Stimulated activated CD4-positive, alpha-beta T cell treated with anti-CD3 and anti-CD28 coated beads, TNF-alpha, amount 100 ng/mL, for 1 hour (primary cell): ENCODE results near the gene RAP1GAP2.
A peak's percentile ranks its signal among the peaks of the same experiment; 100 is the strongest.
"Not testable (repeated sequence)": the region's sequence is repeated elsewhere in the genome, so short reads cannot be mapped to it uniquely, and the experiment has no call there.

Experiments used
- DNase-seq, 3 donors: peaks; one replicate each; pipeline ENCODE4 v3.0.0-alpha.2; 2020; ENCODE audit warnings: low read depth in 3 of 3, low spot score in 1 of 3

Gene RAP1GAP2

DNA sequence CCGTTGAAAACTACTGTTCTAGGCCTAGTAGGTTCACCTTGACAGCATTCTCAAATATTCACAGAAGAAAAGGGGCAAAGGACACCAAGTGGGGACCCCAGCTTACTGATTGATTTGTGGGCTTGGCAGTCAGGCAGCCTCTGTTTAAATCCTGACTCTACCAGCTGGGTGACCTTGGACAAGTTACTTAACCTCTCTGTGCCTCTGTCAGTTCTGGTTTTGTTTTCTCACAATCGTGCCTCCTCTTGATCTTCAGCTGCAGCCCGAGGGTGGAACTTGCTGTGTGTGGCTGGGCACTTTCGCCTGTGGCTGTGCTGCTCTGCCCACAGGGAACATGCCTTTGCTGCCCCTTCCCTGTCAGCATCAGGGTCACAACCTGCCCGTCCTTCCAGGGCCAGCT is 17.8 kb downstream of the RAP1GAP2 start:
- DNase-seq = no peak

DNA sequence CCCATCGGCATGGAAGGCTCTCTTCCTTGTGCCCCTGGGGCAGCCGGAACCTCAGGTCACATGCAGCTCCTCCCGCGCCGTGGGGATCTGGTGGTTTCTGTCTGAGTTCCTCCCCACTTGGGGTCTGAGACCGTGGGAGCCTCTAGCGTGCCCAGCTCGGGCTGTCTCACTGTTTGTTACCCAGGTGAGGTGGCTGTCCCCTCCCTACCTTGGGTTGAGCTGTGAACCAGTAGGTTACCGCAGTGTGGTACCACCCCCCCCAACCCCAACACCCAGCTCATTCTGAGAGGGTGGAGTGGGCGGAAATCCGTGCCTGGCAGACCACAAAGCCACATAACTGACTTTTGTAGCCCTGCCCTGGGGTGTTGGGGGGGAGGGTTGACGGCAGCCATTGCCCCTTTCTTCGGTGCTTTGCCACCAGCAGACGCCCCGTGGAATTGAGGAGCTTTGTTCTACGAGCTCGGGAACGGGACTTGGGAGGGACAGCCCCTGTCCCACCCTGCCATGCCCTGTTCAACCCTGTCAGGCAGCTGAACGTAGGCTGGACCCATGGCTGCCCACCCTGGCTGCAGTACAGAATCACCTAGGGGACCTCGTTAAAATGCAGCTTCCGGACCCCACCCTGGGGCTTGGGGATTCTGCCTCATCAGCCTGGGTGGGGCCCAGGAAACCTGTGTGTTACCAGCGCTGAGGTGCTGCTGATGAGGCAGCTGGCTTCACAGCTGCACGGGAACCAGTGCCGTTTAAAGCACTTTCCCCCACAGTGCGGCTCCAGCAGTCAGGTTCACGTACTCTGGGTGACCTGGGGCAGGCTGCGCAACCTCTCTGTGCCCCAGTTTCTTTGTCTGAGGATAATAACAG is 18.5 kb downstream of the RAP1GAP2 start:
- peak; percentile 64 to 81 (median 80) for DNase-seq

DNA sequence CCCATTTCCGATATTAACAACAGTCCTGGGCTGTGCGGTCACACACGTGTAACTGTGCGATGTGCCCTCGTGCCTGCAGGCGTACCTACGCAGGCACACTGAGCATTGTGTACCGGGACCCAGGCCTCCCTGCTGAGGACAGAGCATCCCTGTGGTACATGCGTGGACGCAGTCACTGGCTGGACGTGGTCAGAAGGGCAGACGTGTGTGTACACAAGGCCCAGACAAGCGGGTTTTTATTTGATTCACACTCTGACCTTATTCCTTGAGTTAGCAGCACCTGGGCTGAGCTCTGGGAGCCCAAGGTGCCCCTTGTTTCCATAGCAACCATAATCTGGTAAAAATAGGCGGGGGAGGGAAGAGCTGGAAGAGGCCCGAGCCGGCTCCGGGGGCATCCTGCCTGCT is 19.5 kb downstream of the RAP1GAP2 start:
- DNase-seq = no peak

DNA sequence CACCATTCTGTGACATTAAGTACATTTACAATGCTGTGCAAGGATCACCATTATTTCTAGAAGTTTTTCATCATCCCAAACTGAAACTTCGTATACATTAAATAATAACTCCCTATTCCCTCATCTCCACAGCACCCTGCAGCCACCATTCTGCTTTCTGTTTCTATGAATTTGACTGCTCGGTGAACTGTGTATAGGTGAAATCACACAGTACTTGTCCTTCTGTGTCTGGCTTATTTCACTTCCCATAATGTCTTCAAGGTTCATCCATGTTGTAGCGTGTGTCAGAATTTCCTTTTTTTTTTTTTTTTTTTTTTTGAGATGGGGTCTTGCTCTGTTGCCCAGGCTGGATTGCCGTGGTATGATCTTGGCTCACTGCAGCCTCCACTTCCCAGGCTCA is 20.4 kb downstream of the RAP1GAP2 start:
- no peak for DNase-seq

DNA sequence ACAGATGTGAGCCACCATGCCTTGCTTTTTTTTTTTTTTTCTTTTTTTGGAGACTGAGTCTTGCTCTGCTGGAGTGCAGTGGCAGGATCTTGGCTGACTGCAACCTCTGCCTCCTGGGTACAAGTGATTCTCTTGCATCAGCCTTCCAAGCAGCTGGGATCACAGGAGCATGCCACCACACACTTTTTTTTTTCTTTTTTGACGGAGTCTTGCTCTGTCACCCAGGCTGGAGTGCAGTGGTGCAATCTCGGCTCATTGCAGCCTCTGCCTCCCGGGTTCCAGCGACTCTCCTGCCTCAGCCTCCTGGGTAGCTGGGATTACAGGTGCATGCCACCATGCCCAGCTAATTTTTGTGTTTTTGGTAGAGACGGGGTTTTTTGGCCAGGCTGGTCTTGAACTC is 23.1 kb downstream of the RAP1GAP2 start:
- not testable (repeated sequence) for DNase-seq

DNA sequence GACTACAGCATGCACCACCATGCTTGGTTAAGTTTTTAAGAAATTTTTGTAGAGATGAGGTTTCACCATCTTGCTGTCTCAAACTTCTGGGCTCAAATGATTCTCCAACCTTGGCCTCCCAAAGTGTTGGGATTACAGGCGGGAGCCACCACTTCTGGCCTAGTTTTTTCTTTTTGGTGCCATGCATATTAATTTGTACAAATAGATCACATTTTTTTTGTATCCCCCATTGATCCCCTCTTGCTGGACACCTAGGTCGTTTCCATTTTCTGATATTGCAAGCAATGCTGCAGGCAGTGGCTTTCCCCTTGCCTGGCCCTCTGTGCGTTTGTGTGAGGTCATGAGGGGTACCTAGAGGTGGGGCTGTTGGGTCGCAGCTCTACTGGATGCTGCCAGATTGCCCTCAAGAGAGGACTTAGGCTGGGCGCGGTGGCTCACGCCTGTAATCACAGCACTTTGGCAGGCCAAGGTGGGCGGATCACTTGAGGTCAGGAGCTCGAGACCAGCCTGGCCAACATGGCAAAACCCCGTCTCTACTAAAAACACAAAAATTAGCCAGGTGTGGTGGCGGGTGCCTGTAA is 23.8 kb downstream of the RAP1GAP2 start:
- no peak for DNase-seq

DNA sequence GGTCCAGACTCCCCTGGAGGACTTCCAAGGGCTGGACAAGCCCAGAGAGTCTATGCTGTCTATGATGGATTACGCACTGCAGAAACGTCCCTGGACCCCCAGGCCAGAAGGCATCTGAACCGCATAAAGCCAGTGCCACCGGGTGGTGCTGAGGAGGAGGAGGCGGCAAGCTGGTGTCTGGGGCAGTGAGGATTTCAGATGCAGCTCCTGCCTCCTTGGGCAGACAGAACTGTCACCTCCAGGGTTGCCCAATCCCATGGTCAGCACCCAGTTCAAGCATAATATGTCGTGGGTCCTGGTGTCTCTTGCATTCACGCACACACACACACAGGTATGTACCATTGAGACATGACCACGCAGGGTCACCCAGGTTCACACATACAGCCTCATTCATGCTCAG is 25.6 kb downstream of the RAP1GAP2 start:
- DNase-seq = no peak

DNA sequence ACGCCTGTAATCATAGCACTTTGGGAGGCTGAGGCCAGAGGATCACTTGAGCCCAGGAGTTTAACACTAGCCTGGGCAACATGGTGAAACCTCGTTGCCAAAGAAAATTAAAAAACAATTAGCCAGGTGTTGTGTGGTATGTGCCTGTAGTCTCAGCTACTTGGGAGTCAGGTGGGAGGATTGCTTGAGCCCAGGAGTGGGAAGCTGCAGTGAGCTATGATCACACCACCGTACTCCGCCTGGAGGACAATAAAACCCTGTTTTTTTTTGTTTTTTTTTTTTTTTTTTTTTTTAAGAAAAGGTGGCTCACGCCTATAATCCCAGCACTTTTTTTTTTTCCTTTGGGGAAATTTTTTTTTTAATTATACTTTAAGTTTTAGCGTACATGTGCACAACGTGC is 26.1 kb downstream of the RAP1GAP2 start:
- no peak for DNase-seq

DNA sequence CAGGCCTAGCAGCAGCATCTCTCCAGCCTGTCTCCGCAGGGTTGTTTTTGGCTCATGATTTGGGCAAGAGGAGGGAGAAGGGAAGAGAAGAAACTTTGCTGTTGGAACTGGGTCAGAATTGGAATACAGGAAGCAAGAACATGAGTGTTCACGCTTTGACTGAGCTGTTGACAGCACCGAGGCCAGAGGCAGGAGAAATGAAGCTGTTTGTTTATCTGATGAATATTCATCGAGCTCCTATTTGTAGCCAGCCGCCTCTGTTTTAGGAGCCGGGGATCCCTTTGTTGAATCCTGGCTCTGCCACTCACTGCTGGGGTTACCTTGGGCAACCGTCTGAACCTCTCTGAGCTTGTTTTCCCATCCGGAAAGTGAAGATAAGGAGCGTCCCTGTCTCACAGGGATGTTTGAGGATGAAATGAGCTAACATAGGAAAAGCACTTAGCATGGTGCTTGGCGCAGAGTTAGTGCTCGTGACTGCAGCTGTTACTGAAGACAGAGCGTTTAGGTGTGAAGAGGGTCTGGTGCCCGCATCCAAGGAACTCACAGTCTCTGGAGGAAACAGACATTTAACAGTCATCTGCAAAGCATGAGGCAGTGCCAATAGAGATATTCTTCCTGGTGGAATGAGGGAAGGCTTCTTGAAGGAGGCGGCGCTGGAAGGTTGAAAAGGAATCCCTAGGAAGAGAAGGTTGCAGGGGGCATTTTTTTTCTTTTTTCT is 29.2 kb downstream of the RAP1GAP2 start:
- no peak for DNase-seq

DNA sequence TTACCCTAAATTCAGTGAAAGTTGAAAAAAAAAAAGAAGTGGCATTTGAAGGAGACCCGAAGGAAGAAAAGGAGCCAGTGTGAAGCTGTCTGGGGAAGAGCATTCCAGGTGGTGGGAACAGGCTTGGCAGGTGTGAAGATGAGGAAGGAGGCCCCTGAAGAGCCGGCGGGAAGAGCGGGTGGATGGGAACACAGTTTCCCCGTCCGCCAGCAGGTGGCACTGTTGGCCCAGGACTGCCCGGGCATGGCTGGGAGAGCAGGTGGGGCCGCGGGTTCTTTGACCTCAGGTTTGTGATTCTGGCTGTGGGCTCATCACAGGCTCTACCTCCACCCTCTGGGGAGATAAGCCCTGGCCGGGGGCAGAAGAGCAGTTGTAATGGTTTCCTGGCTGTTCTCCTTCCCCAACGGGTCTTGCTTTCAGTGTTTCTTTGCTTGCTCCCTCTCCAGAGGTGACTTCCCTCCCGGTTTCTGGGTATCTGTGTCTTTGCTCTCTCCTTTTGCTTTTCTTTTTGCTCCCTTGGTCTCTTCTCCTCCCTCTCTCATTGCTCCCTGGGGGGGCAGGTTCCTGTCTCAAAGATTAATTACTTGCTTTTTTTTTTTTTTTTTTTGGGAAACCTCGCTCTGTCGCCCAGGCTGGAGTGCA is 32.3 kb downstream of the RAP1GAP2 start:
- peak; percentile 51 to 74 (median 52) for DNase-seq

DNA sequence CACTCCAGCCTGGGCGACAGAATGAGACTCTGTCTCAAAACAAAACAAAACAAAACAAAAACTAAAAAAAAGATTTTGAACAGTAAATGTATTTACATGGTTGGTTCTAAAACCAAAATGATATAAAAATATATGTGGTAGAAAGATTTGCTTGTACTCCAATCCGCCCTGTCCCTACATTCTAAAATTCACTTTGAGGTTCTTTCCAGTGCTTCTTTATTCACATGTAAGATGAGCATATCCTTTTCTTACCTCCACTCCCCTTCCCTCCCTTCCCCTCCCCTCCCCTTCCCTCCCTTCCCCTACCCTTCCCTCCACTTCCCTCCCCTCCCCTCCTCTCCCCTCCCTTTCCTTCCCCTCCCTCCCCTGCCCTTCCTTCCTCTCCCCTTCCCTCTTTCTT is 34.4 kb downstream of the RAP1GAP2 start:
- DNase-seq = no peak

DNA sequence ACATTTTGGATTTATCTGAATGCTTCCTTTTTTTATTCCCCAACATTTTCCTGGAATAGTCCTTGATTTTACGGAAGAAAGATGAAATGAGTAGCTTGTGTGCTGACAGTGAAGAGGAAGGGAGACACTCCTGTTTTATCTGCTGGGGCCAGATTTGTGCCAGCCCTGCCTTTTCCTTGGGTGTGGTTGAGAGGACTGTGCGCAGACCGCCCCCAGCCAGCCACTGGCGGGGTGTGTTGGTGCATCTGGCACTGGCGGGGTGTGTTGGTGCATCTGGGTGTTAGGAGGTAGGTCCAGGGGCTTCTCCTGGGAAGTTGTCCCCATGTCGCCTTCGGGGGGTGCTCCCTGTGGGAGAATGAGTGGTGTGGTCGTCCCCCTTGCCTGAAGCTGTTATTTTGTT is 39.5 kb downstream of the RAP1GAP2 start:
- no peak for DNase-seq

DNA sequence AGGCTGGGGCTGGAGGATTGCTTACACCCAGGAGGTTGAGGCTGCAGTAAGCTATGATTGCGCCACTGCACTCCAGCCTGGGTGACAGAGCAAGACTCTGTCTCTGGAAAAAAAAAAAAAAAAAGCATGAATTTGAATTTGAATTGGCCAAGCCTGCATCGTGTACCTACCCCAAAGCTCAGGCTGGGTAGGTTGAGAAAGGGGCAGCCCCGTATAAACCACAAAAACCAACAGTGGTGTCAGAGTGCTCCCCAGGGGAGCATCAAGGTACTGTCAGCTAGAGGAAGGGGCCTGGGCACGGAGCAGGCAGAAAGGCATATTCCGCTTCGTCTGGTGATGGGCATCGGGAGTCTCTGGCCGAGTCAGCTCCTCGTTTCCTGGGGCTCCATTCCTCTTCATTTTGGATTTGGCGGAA is 40.9 kb downstream of the RAP1GAP2 start:
- peak in 1 of 3 donors; percentile 22 for DNase-seq

DNA sequence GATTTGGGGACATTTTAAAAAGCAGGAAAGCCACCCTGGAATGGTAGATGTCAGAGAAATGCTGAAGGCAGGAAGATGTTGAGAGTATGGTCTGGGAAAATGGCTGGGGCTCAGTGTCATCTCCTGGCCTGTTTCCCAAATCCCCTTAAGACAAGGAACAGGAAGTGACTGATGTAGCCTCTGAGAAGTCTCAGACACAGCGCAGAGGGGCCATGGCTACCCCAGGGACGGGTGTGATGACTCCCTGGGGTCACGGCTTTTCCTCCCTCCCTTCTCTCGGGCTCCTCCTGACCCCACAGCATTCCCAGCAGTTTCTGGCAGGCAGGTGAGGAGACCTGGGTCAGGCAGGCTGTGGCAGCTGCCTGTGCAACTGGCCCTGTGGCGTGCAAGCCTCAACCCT is 45.4 kb downstream of the RAP1GAP2 start:
- DNase-seq = no peak

DNA sequence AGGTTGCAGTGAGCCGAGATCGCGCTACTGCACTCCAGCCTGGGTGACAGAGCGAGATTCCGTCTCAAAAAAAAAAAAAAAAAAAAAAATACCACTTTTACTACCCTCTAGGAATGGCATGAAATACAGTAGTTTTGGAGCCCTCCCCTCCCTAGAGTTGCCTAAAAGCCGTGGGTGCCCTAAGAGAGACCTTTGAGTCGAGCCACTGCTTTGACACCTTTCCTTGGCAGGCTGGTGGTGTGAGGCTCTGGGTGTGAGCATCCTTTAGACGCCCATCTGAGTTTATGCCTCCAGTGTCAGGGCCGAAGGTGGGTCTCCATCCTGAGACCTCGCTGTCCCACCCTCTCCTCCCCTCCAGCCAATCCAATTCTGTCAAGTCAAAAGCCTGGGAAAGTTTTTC is 46.2 kb downstream of the RAP1GAP2 start:
- no peak for DNase-seq

DNA sequence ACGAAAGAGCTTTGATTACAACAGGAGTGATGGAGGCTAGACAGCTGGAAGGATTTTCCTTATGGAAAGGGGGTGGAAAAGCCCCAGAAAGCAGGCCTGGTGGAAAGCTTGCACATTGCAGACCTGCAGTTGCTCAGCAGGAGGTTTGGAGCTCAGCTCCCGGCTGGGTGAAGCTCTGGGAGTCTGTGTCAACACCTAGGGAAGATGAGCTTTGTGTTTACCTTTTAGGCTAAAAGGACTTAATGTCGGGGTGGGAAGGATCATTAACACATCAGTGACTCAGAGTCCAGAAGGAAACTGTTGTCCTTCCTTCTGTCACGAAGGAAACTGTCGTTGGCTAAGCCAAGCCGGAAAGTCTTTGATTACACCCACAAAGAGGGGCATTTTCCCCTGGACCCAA is 48.2 kb downstream of the RAP1GAP2 start:
- no peak for DNase-seq

DNA sequence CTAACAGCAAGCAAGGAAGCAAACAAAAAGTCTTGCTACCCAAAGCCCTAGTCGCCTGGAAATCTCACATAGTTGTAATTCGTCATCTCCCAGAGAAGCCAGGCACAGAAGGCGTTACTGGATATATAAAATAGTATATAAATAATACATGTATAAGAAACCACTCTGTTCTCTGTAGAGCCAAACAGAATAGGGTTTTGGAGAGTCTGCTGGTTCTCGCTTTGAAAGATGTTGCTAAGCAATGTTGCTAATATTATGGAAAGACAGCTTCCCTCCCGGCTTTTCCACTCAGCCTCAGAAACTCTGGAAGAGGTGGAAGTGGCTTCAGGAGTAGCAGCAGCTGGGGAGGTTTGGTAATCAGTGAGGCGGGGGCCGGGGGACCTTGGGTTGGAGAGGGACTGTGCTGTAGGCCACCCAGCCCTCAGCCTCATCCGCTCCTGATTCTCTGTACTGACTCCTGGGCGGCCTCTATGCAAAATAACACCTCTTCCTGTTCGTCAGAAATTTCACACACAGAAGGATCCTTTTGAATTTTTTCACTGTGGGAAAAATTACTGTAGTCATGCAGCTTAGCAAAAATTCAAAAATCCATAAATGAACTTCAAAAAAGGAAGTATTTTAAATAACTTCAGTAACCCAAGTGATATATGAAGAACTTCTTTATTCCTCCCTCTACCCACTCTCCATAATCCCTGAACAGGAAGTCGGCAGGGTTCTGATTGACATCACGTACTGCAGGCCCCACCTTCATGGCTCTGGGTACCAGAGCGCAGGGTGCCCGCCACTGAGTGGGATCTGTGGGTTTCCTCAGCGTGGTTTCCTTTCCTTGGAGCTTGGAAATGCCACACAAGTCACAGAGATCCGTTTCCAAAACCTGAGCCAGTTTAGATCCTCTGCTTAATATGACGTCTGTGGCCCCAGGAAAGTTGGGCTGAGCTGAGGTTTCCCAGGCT is 51.4 kb downstream of the RAP1GAP2 start:
- no peak for DNase-seq

DNA sequence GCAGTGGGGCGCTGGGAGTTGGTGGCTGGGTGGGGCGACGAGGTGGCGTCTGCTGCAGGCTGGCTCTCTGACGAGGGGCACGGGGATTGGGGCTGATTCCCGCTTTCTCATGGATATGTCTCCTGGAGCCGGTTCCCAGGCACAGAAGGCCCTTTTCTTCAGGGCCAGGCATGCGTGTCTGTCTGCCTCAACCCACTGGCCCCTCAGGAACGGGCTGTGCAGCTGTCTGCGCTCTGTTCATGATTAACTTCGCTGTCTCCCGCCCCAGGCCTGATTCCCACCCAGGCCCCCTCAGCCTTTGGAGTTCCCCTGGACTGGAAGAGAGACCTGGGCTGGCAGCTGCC is 53.1 kb downstream of the RAP1GAP2 start:
- DNase-seq = no peak

DNA sequence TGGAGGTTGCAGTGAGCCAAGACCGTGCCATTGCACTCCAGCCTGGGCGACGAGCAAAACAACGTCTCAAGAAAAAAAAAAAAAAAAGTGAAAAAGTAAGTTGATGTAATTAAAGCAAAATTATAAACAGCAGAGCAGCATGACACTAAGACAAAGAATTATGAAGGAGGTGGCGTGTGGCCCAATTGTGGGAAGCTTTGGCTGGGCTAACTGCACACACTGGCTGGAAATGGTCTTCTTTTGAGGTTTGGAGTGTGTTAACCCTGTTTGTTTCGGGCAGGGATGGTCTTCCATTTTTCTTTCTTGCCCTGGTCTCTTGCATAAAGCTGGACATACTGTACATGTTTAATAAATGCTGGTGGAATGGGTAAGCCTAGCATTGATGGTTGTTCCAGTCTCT is 54.8 kb downstream of the RAP1GAP2 start:
- DNase-seq = no peak

DNA sequence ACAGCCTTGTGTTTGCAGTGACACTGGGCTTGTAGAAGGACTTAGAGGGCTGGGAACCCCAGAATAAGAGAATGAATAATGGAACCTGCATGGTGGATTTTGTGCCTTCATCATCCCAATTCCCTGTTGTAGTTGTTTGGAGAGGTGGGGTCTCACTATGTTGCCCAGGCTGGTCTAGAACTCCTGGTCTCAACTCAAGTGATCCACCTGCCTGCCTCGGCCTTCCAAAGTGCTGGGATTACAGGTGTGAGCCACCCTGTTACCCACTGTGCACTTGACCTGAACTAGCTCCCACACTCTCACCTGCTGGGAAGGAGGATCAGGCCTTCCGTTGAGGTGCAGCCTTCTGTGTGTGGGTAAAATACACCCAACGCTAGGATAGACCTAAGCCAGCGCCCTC is 55.4 kb downstream of the RAP1GAP2 start:
- no peak for DNase-seq

DNA sequence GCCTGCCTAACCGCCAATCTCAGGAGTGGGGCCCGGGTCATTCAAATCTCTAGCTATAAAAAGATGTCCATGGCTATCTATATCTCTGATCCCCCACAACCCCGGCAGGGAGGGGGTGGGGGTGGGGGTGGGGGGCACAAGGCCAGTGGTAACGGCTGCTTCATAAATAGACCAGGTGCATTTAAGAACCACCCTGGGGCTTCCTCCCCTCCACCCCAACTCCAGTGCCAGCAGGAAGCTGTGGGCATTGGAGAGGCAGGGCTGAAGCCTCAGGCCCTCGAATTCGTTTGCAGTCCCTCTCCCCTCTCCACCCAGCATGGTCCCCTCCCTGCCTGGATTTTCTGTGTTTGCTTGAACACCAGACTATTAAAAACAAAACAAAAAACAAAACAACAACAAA is 56.0 kb downstream of the RAP1GAP2 start:
- DNase-seq = no peak
